ENCODE measurements around the gene NBEA.
"Not testable (repeated sequence)": the region's sequence is repeated elsewhere in the genome, so short reads cannot be mapped to it uniquely, and the experiment has no call there.

The NBEA gene

DNA sequence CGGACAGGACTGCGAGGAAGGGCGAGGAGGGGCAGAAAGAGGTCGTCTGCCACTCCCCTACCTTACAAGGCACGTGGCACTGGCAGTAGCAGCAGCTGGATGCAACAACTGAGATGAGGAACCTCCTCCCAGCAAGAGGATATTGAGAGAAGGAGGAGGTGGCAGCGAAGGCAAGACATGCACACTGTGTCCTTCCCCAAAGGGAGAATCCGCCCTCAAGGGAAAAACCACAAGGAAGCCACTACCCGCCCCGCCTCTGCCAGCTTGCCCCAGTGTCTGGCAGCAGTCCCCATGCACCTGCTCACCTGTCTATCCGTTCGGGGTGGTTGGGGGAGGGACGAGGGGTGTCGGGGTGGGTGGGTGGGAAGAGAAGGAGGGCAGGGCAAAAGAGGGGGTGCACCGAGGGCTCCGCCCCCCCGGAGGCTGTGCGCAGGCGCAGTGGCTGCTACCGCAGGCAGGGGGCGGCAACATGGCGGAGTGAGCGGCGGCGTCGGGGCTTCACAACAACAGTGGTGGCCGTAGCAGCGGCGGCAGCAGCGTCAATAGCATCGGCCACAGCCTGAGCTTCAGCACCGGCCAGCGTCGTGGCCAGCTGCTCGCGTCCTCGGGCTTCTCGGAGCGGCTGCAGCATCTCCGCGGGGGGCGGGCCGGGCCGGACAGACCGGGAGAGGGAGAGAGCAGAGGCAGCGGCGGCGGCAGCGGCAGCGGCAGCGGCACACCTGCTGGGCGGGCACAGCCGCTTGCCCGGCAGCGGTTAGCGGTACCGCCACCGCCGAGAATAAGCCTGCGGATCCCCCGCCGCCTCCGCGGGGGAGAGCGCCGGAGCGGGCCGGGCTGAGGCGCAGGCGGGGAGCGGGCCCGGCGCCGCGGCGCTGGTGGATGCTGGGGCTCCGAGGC, at the start of gene NBEA:
NBEA (plus strand) TSS at position 436 of the 897 bp plus-strand sequence. CDS start 551 bp downstream, outside the sequence.
- DNase-seq, result peak; percentile 83

DNA sequence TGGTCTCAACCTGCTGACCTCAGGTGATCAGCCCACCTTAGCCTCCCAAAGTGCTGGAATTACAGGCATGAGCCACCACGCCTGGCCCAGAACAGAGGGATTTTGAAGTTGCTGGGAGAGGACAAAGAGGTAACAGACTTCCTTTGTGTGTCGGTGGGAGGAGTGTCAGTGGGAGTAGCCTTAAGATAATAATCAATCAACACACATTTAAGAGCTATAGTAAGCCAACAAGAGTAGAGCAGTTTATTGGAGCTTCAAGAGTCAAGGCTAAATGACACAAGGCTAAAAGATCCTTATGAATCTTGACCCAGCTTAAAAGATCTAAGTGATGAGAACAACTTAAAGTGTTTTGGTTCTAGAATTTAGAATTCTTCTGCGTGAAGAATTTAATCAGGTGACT, 47.3 kb upstream of the NBEA start:
- no peak for DNase-seq

DNA sequence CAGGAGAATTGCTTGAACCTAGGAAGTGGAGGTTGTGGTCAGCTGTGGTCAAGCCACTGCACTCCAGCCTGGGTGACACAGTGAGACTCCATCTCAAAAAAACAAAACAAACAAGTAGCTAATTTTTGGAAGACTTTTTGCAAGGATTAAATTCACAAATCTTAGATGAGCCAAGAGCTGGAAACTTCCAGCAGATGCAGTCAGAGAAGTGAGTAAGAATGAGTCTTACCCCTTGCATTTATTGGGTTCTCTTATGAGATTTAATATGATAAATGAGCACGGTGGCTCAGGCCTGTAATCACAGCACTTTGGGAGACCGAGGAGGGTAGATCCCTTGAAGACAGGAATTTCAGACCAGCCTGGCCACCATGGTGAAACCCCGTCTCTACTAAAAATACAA, 44.9 kb upstream of the NBEA start:
- no peak for DNase-seq

- DNase-seq, result no peak
Observed at GRCh38 chr13:34899888-34900287, 42.2 kb upstream of the NBEA start.

- no peak for DNase-seq
Observed at GRCh38 chr13:34900288-34900739, 41.8 kb upstream of the NBEA start.

- no peak for DNase-seq
Observed at GRCh38 chr13:34901572-34901971, 40.5 kb upstream of the NBEA start.

- DNase-seq, result no peak
Observed at GRCh38 chr13:34911159-34911558, 30.9 kb upstream of the NBEA start.

- no peak for DNase-seq
Observed at GRCh38 chr13:34913040-34913439, 29.0 kb upstream of the NBEA start.

DNA sequence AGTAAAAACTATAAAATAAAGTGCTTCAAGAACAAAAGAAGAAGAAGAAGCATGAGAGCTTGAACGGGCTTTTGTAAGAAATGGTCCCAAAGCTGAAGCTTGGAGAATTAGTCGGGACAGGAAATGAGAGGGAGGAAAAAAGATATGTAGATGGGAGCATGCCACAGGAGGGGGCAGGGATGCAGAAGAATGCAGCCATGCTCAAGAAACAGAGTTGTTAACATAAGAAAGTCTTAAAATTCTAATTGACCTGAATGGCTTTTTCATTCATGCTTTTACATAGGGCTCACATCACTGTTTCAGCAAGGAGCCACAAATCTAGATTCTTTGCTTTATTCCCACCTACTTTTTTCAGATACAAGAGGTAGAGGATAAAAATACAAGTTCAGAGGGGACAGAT, 27.7 kb upstream of the NBEA start:
- DNase-seq, result no peak

DNA sequence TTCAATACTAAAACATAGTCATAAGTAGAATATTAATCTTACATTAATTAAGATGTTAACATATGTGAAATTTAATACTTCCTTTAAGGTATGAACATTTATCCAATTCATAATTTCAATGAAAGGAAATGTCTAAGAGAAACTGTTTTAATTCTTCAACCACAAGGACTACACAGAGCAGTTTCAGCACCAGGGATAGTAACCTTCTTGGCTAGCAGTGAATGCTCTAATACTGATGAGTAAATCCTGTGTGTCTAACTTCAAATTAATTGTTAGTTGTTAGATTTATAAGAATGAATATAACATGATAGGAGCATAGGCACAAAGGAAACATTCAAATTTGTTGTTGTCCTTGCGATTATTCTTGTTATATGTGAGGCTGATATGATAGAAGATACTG, 15.6 kb upstream of the NBEA start:
- no peak for DNase-seq

DNA sequence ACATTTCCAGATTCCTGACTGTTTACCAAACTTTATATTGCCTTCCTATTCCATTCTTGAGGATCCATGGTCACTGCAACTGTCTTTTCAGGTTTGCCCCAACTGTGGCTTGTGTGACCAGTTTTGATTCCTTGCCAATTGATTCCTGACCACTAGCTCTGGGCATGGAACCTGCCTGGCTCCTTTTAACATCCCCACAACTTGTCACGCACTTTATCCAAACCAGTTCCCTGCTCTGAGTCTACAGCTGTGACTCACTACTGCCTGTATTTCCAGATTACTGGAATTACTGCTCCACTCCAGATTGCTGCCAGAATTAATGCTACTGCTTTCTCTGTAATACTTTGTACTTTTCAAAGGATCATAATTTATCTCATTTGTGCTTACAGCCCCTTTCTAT, 13.4 kb upstream of the NBEA start:
- not testable (repeated sequence) for DNase-seq

DNA sequence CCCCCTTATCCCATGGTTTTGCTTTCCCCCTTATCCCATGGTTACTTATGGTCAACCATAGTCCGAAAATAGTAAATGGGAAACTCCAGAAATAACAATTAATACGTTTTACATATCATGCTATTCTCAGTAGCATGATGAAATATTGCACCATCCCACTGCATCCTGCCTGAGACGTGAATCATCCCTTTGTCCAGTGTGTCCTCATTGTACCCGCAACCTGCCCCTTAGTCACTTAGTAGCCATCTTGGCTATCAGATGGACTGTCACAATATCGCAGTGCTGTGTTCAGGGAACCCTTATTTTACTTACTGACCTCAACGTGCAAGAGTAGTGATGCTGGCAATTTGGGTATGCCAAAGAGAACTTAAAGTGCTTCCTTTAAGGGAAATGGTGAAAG, 10.5 kb upstream of the NBEA start:
- no peak for DNase-seq

DNA sequence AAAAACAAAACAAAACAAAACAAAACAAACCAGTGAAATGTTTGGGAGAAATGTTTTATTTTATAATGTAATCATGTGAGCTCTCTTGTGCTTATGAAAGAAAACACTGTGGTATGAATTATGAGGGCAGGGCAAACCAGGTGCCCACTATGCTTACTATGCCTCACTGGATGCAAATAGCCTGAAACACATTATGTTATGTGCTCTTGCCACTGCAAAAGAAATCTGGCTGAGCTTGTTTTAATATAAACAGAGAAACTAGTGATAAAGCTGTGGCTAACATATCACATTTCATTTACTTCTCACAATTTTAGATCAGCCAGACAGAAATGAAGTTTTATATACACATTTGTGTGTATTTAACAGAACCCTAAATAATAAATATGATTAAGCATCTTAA, 8.7 kb upstream of the NBEA start:
- DNase-seq, result no peak

DNA sequence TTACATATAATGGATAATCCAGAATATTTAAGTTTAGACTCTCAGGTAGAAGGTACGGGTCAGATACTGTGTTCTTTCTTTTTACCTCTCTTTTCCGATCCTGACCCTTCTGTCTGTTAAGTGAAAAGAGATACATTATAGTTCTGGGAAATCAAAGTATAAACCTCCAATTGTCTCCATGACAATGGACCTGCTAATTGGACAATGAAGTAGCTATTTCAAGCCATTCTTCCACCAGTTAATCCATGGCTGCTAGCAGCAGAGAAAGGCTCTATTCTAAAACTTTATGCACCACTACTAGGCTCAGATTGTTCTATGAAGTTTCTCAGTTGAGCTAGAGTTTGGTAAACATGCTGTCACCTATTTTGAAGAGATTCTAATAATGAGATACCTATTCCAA, 8.3 kb upstream of the NBEA start:
- no peak for DNase-seq

DNA sequence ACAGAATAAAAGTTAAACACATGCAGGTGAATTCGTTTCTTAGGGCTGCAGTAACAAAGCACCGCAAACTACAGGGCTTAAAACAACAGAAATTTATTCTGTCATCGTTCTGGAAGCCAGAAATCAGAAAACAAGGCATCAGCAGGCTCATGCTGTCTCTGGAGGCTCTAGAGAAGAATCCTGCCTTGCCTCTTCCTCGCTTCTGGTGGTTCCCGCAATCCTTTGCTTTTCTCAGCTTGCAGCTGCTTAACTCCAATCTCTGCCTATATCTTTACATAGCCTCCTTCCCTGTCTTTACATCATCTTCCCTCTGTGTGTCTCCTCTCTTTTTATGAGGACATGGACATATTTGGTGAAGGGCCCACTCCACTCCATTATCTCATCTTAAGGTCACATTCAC, 6.2 kb upstream of the NBEA start:
- DNase-seq, result no peak

DNA sequence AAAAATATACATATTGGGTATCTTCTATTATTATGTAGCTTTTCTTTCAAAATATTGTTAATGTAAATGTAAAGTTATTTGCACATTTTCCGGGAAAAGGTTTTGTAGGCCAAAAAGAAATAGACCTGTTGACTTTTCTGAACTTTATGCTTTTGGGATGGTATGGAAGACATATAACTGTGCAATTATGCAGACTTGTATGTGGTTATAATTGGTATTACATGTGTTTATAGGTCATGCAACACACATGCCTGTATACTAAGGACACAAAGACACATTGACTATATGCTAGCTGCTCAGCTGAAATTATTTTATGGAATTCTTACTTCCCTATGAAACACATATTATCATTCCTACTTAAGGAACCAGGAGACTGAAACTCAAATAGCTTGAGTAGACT, 2.3 kb upstream of the NBEA start:
- no peak for DNase-seq

- no peak for DNase-seq
Observed at GRCh38 chr13:34941436-34941834, 635 bp upstream of the NBEA start.

- peak; percentile 28 for DNase-seq
Observed at GRCh38 chr13:34942732-34943435, 814 bp downstream of the NBEA start.

DNA sequence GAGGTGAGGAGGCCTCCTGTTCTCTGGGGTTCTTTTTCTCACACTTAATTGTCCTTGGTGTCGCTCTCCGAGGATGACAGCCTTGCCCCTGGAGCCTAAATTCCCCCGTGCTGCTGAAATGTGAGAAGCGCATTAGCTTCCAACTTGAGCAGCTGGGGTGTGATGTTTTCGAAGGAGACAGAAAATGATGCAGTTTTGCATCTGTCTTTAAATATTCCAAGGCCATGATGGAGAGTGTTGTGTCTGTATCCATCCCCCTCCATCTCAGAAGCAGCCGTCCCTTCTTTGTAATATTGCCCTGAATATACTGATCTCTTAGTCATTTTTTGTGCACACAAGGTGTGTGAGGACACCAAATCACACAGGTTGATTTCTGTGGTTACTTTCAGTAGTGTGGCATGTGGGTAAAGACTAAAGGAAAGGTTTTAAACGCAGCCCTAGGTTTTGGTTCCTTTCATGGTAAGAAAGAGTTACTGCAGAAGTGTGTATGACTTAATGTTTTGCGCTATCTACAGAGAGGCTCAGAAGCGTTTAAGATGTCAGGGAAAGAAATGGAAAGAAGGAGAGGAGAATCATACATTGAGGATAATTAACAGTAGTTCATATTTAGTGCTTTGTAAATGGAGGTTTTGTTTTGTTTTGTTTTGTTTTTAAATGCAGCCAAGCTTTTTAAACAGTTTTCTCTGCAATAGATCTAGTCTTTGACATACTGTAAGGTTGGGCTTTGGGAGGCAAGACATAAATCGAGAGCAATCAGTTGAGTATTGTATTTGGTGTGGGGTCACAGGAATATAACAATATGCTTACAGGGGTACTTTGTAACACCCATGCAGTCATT, 1.6 kb downstream of the NBEA start:
- no peak for DNase-seq

DNA sequence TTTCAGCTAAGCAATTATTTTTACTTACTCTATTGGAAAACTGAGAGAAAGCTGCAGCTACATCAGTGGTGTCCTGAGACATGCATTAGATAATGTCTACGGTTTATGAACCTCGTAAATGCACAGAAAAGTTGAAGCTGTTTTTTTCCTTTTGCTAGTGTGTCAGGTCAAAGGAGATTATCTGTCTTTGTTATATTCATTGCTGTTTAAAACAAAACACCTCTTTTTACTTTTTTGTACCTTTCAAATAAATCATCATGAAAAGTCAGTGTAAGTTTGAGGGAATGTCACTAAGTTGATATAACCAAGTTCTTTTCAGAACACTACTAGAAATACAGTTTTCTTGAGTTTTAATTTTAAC, 2.2 kb downstream of the NBEA start:
- DNase-seq, result no peak

DNA sequence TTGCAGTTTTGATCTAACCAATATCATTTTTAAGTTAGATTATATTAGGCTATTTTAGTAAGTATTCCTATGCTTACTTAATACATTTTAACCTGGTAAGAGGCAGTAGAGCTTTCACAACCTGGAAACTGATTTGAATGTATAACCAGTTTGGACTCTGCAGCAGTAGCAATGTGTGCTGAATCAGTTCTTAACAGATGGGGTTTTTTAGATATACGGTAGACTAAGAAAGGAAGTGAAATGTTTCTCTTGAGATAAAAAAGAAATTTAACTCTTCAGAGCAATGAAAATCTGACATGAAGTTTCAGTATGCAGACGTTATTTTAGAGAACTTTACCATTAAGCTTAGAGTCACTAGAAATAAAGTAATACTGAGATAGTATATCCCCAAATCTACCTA, 2.7 kb downstream of the NBEA start:
- DNase-seq, result no peak

GRCh38 chr13:34951528-34951927, 9.5 kb downstream of the NBEA start:
- no peak for DNase-seq

- no peak for DNase-seq
Observed at GRCh38 chr13:34959489-34959888, 17.4 kb downstream of the NBEA start.
